ENCODE data around the gene JMJD6.
"Not testable (repeated sequence)": the region's sequence is repeated elsewhere in the genome, so short reads cannot be mapped to it uniquely, and the experiment has no call there.

The JMJD6 gene

GRCh38 chr17:76726231-76726775 is at the start of gene JMJD6:
TSS of gene JMJD6 (minus strand) at chr17:76726606. CDS start at chr17:76726475, 131 bp downstream.
- no peak for DNase-seq (ENCODE audit: low read depth)

- no peak for DNase-seq (ENCODE audit: low read depth)
Observed at GRCh38 chr17:76775021-76775600, 48.7 kb upstream of the JMJD6 start.

- DNase-seq (ENCODE audit: low read depth): no peak
Observed at GRCh38 chr17:76772842-76773525, 46.6 kb upstream of the JMJD6 start.

- no peak for DNase-seq (ENCODE audit: low read depth)
Observed at GRCh38 chr17:76758570-76758969, 32.2 kb upstream of the JMJD6 start.

GRCh38 chr17:76757256-76757655 is 30.9 kb upstream of the JMJD6 start:
- DNase-seq (ENCODE audit: low read depth): no peak

- no peak for DNase-seq (ENCODE audit: low read depth)
Observed at GRCh38 chr17:76755285-76755684, 28.9 kb upstream of the JMJD6 start.

- no peak for DNase-seq (ENCODE audit: low read depth)
Observed at GRCh38 chr17:76753061-76753961, 26.9 kb upstream of the JMJD6 start.

- DNase-seq (ENCODE audit: low read depth): no peak
Observed at GRCh38 chr17:76752006-76752405, 25.6 kb upstream of the JMJD6 start.

GRCh38 chr17:76751416-76751993 is 25.1 kb upstream of the JMJD6 start:
- no peak for DNase-seq (ENCODE audit: low read depth)

GRCh38 chr17:76748657-76749056 is 22.3 kb upstream of the JMJD6 start:
- DNase-seq (ENCODE audit: low read depth): no peak

GRCh38 chr17:76747716-76748363 is 21.4 kb upstream of the JMJD6 start:
- no peak for DNase-seq (ENCODE audit: low read depth)

GRCh38 chr17:76745785-76746184 is 19.4 kb upstream of the JMJD6 start:
- DNase-seq (ENCODE audit: low read depth): not testable (repeated sequence)

GRCh38 chr17:76744747-76745146 is 18.3 kb upstream of the JMJD6 start:
- no peak for DNase-seq (ENCODE audit: low read depth)

- no peak for DNase-seq (ENCODE audit: low read depth)
Observed at GRCh38 chr17:76742958-76743357, 16.6 kb upstream of the JMJD6 start.

- DNase-seq (ENCODE audit: low read depth): no peak
Observed at GRCh38 chr17:76740329-76741118, 14.1 kb upstream of the JMJD6 start.

GRCh38 chr17:76739568-76740115 is 13.2 kb upstream of the JMJD6 start:
- DNase-seq (ENCODE audit: low read depth): not testable (repeated sequence)

- DNase-seq (ENCODE audit: low read depth): no peak
Observed at GRCh38 chr17:76738468-76738850, 12.1 kb upstream of the JMJD6 start.

GRCh38 chr17:76737676-76738467 is 11.5 kb upstream of the JMJD6 start, which contains the start of gene MFSD11:
TSS of gene MFSD11 (plus strand) at chr17:76738119. CDS start at chr17:76738353, 234 bp downstream.
- DNase-seq (ENCODE audit: low read depth): peak; percentile 86

- DNase-seq (ENCODE audit: low read depth): peak; percentile 97
Observed at GRCh38 chr17:76737082-76737675, 10.8 kb upstream of the JMJD6 start, which contains the start of gene SRSF2. TSS of gene SRSF2 (minus strand) at chr17:76737331. CDS start at chr17:76737160, 171 bp downstream.
